DND-41 (cell line): ENCODE measurements around the gene KCTD11.

Experiments used
- ATAC-seq: fragments of 200-7000 bp; cut with Tn5 transposase; 3 replicates; pipeline ENCODE4 v1.9.1; 2021; ENCODE audit warnings: low read depth; ENCODE audit not compliant: insufficient read depth
- DNase-seq: peaks from one replicate; pipeline ENCODE4 v3.0.0-alpha.2; 2020
- H2AFZ ChIP-seq: 2 replicates; pipeline ENCODE4 v1.6.0; 2012; ENCODE audit warnings: low read depth, low read length
- H3K27ac ChIP-seq: 2 replicates; pipeline ENCODE4 v1.5.1; 2012; ENCODE audit warnings: low read length, inconsistent platforms
- H3K27me3 ChIP-seq: fragments of 200-600 bp; sonication (generic); 2 replicates; pipeline ENCODE4 v1.6.0; 2012; ENCODE audit warnings: low read length, mild to moderate bottlenecking, inconsistent platforms; ENCODE audit not compliant: insufficient read depth, poor library complexity
- H3K36me3 ChIP-seq: 2 replicates; pipeline ENCODE4 v1.5.1; 2012; ENCODE audit warnings: low read length, inconsistent platforms; ENCODE audit not compliant: insufficient read depth
- H3K4me1 ChIP-seq: 2 replicates; pipeline ENCODE4 v1.5.1; 2012; ENCODE audit warnings: mild to moderate bottlenecking, low read length; ENCODE audit not compliant: insufficient read depth
- H3K4me2 ChIP-seq: 2 replicates; pipeline ENCODE4 v1.6.0; 2012; ENCODE audit warnings: mild to moderate bottlenecking, moderate library complexity, low read length, inconsistent platforms; ENCODE audit not compliant: insufficient read depth
- H3K4me3 ChIP-seq, 2 experiments: fragments of 200-600 bp in 1 of 2; shearing (Covaris generic) in 1 of 2; 2 replicates each; pipeline ENCODE4 v1.5.1; 2012 to 2016; ENCODE audit warnings: inconsistent platforms in 2 of 2, low read length in 2 of 2, mild to moderate bottlenecking in 2 of 2, low read depth in 1 of 2, moderate library complexity in 1 of 2
- H3K79me2 ChIP-seq: 2 replicates; pipeline ENCODE4 v1.6.0; 2012; ENCODE audit warnings: low read length, inconsistent platforms; ENCODE audit not compliant: insufficient read depth
- H3K9ac ChIP-seq: 2 replicates; pipeline ENCODE4 v1.6.0; 2012; ENCODE audit warnings: low read depth, mild to moderate bottlenecking, inconsistent platforms, low read length, moderate library complexity
- H3K9me3 ChIP-seq: 2 replicates; pipeline ENCODE4 v1.5.1; 2012; ENCODE audit warnings: low read length, moderate library complexity, mild to moderate bottlenecking, inconsistent platforms; ENCODE audit not compliant: insufficient read depth, severe bottlenecking
- H4K20me1 ChIP-seq: 2 replicates; pipeline ENCODE4 v1.6.0; 2012; ENCODE audit warnings: low read length; ENCODE audit not compliant: insufficient read depth
- EZH2 ChIP-seq: IDR thresholded peaks from 3 replicates; pipeline ENCODE4 v1.6.1; 2012; ENCODE audit warnings: borderline replicate concordance, low read depth, mild to moderate bottlenecking, moderate library complexity, low read length, inconsistent platforms; ENCODE audit not compliant: severe bottlenecking
- TF ChIP-seq, protein P1 (sequence below): IDR thresholded peaks from 2 replicates; pipeline ENCODE4 v1.5.1; 2012; ENCODE audit warnings: borderline replicate concordance, low read length, moderate library complexity, mild to moderate bottlenecking; ENCODE audit not compliant: poor library complexity, severe bottlenecking; ENCODE audit errors: extremely low read depth

The KCTD11 gene

DNA sequence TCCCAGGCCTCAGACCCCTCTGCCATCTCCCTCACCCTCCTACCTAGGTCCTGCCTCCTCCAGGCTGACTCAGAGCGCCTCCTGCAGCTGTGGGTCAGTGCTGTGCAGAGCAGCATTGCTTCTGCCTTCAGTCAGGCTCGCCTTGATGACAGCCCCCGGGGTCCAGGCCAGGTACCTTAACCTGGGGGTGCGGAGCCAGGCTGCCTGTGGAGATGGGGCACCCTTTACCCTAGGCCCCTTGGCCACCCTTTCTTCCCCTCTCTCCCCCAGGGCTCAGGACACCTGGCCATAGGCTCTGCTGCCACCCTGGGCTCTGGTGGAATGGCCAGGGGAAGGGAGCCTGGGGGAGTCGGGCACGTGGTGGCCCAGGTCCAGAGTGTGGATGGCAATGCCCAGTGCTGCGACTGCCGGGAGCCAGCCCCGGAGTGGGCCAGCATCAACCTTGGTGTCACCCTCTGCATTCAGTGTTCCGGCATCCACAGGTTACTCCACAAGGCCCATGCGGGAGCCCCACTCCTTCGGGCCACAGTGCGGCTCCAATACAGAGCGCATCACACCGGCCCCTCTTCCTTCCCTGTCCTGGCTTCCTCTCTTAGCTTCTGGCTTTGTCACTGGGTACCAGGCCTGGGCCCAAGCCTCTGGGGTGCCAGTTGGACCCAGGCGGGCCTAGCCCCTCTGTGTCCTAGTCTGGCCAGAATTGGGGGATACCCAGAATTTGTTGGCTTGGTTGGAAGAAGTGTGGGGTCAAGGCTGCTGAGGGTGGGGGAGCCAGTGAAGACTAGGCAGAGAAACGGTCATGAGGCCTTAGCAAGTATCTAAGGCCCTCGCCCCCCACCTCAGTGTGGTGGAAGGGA is 5.0 kb upstream of the KCTD11 start:
- Histone ChIP-seq H3K79me2 (no peaks in the 10 kb centered on the region), H3K9ac (no peak overlapping the region), H3K4me2 (no peak overlapping the region), H3K27ac (no peak overlapping the region), H3K27me3 (no peaks in the 10 kb centered on the region), H4K20me1 (0 out of 2 replicates have a peak, but pooled peaks cover 3% of the 10 kb centered on the region), H3K36me3 (peaks cover 55% of the 10 kb centered on the region), H3K4me3 (no peak overlapping the region), H3K4me1 (no peaks in the 10 kb centered on the region), H2AFZ (no peak overlapping the region), H3K9me3 (no peaks in the 10 kb centered on the region)
- no peak for TF ChIP-seq EZH2
- TF ChIP-seq, protein P1, sequence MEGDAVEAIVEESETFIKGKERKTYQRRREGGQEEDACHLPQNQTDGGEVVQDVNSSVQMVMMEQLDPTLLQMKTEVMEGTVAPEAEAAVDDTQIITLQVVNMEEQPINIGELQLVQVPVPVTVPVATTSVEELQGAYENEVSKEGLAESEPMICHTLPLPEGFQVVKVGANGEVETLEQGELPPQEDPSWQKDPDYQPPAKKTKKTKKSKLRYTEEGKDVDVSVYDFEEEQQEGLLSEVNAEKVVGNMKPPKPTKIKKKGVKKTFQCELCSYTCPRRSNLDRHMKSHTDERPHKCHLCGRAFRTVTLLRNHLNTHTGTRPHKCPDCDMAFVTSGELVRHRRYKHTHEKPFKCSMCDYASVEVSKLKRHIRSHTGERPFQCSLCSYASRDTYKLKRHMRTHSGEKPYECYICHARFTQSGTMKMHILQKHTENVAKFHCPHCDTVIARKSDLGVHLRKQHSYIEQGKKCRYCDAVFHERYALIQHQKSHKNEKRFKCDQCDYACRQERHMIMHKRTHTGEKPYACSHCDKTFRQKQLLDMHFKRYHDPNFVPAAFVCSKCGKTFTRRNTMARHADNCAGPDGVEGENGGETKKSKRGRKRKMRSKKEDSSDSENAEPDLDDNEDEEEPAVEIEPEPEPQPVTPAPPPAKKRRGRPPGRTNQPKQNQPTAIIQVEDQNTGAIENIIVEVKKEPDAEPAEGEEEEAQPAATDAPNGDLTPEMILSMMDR: no peak
- no peak for DNase-seq
- ATAC-seq: no peak

DNA sequence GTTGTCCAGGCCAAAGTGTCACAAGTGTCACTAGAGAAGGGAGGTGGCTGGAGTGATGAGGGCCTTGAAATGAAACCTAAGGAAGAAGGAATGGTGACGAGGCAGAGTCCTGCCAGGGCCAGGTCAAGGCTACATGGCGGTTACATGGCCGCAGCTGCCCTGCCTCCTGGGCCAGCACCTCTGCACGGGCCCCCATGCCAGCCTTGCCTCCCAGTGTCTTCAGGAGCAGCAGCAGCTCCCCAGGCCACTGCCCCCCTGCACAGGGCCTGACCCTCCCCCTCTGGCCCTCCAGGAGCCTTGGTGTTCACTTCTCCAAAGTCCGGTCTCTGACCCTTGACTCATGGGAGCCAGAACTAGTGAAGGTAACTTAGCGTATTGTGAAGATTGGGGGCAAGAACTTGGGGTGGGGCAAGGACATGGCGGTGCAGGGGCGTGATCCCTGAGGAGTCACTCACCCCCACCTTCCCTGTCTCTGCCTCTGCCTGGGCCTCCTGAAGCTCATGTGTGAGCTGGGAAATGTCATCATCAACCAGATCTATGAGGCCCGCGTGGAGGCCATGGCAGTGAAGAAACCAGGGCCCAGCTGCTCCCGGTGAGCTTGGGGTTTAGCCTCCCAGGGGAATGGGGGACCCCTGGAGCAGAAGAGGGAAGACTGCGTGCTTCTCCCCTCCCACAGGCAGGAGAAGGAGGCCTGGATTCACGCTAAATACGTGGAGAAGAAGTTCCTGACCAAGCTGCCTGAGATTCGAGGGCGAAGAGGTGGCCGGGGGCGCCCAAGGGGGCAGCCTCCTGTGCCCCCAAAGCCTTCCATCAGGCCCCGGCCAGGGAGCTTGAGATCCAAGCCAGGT is 4.1 kb upstream of the KCTD11 start:
- Histone ChIP-seq H3K79me2 (no peaks in the 10 kb centered on the region), H3K4me1 (no peaks in the 10 kb centered on the region), H3K27ac (no peak overlapping the region), H3K36me3 (peaks cover 50% of the 10 kb centered on the region), H3K9me3 (no peaks in the 10 kb centered on the region), H3K9ac (no peak overlapping the region), H3K27me3 (no peaks in the 10 kb centered on the region), H4K20me1 (0 out of 2 replicates have a peak, but pooled peaks cover 3% of the 10 kb centered on the region), H2AFZ (no peak overlapping the region), H3K4me2 (no peak overlapping the region), H3K4me3 (no peak overlapping the region)
- ATAC-seq (no peak), DNase-seq (no peak)
- TF ChIP-seq, protein P1: no peak
- no peak for TF ChIP-seq EZH2

DNA sequence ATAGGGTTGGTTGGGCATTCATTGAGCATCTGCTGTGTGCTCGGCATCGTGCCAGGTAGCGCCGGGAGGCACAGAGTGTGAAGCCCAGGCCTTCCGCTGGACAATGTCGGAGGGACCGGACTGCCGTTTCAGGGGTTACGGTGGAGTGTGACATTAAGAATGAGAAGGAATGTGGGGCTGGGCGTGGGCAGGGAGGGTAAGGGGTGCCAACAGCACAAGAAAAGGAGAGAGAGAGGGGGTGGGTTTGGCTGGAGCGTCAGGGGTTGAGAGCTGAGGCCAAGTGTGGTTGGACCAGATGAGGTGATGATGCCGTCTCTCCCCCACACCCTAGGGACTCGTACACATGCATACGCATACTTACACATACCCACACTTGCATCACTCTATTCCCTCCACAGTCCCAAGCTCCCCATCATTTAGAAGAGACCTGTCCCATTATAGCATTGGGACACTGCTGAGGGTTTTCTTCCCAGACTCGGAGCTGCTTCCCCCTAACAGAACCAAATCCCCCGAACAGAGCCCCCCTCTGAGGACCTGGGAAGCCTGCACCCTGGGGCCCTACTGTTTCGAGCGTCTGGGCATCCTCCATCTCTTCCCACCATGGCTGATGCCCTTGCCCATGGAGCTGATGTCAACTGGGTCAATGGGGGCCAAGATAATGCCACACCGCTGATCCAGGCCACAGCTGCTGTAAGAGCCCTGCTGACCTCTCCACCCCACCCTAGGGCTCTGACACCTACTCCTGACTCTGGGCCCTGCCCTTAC is 3.3 kb upstream of the KCTD11 start:
- no peak overlapping the region for H3K27ac ChIP-seq
- no peak overlapping the region for H3K4me2 ChIP-seq
- H4K20me1 ChIP-seq: 0 out of 2 replicates have a peak, but pooled peaks cover 3% of the 10 kb centered on the region

More for the DNA sequence above, 3.3 kb upstream of the KCTD11 start:
- Histone ChIP-seq H3K9me3 (no peaks in the 10 kb centered on the region), H3K4me3 (no peak overlapping the region), H3K36me3 (peaks cover 43% of the 10 kb centered on the region), H3K9ac (no peak overlapping the region), H3K79me2 (no peaks in the 10 kb centered on the region), H3K4me1 (no peaks in the 10 kb centered on the region), H3K27me3 (no peaks in the 10 kb centered on the region), H2AFZ (no peak overlapping the region)
- TF ChIP-seq, protein P1: no peak
- no peak for TF ChIP-seq EZH2
- DNase-seq: no peak
- ATAC-seq: no peak
